GM12875 (cell line): Measurements from ENCODE around the gene ANKFN1.

Experiments
- H3K4me3 ChIP-seq: one replicate; pipeline ENCODE4 v1.5.1; 2011; ENCODE audit warnings: low read depth, low read length, control low read depth
- TF ChIP-seq, protein P1 (sequence below): IDR thresholded peaks from 2 replicates; pipeline ENCODE4 v1.5.1; 2011; ENCODE audit warnings: low read depth, mild to moderate bottlenecking, control low read depth, inconsistent platforms, low read length, moderate library complexity, borderline replicate concordance; ENCODE audit not compliant: insufficient read depth

ANKFN1 gene

DNA sequence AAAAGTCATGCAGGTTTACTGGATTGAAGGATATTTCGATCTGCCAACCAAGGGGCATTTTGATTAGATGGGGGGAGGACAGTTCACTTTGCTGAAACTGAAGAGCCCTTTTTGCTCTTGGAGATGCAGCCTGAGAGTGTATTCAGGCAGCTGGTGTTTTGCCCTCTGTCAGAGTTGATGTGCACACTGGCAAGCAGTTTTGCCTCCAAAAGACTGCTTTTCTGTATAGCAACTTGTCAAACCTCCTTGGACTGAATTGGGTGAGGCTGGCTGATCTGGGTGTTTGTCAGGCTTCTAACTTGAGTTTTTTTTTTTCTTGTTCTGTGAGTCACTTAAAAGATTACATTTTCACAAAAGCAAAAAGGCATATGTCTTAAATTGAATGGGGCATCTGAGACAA lies 22.6 kb upstream of the ANKFN1 start:
- TF ChIP-seq, protein P1, sequence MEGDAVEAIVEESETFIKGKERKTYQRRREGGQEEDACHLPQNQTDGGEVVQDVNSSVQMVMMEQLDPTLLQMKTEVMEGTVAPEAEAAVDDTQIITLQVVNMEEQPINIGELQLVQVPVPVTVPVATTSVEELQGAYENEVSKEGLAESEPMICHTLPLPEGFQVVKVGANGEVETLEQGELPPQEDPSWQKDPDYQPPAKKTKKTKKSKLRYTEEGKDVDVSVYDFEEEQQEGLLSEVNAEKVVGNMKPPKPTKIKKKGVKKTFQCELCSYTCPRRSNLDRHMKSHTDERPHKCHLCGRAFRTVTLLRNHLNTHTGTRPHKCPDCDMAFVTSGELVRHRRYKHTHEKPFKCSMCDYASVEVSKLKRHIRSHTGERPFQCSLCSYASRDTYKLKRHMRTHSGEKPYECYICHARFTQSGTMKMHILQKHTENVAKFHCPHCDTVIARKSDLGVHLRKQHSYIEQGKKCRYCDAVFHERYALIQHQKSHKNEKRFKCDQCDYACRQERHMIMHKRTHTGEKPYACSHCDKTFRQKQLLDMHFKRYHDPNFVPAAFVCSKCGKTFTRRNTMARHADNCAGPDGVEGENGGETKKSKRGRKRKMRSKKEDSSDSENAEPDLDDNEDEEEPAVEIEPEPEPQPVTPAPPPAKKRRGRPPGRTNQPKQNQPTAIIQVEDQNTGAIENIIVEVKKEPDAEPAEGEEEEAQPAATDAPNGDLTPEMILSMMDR, result no peak
- no peak overlapping the region for H3K4me3 ChIP-seq

DNA sequence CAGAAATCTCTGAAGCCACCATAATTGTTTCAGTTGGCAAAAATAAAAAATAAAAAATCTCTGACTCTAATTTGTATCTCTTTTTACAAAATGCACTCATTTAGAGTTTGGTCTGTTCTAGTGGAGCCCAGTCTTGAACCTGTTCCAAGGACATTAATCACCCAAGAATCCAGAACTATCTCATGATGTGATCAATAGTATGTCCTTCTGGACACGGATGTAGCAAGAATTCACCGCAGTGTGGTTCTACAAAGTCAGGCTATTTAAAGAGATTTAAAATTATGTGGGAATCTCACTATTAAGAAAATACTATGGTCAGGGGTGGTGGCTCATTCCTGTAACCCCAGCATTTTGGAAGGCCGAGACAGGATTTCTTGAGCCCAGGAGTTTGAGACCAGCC lies 21.8 kb upstream of the ANKFN1 start:
- no peak overlapping the region for H3K4me3 ChIP-seq
- TF ChIP-seq, protein P1, result no peak

DNA sequence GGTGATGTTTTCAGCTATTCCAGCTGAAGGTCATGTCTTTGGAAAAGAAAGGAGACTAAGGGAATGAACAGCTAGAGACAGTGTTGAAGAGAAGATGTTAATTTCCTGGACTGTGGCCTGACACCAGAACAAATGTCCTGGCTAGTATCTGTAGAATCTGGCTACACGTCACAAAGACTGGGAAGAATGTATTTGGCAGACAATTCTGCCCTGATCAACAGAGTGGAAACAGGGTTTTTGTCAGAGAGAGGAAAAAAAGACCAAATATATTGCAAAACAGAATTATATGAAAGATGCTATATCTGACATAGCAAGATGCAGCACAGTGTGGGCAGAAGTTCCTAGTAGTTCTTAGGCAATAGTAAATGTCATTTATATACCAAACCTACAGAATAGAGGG lies 17.0 kb upstream of the ANKFN1 start:
- TF ChIP-seq, protein P1, result no peak
- H3K4me3 ChIP-seq, result no peak overlapping the region

DNA sequence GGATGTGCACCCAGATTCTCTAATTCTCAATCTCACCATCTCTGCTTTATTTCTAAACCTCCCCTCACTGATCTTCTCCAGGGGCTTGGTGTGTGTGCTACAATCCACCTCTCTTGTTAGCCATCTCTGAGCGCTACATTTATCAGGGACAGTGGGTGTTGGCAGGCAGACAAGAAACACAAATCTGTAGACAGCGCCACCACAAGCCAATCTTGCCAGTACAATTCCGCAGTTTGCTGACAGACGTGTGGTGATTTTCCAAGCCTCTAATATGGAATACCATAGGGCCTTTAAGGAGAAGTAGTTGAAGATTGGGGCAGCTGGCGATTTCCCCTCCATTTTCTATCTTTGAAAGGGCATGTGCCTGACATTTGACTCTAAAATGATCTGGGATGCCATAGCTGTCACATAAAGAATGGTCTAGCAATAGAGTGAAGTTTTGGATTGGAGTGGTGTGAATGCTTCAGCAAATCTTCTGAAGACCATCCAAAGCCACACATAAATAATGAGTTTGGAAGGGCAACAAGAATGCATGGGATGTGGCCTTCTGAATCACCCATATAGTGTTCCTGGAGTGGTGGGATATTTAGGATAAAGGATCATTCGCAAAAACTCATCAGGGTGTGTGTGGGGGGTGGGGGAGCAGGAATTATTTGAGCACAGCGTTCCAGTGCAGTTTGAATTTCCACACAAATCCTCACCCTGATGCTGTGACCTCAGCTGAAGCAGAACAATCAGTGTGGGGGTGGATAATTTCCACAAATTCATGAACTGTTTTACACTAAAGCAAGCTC lies 12.0 kb upstream of the ANKFN1 start:
- H3K4me3 ChIP-seq, result no peak overlapping the region
- TF ChIP-seq, protein P1, result no peak

DNA sequence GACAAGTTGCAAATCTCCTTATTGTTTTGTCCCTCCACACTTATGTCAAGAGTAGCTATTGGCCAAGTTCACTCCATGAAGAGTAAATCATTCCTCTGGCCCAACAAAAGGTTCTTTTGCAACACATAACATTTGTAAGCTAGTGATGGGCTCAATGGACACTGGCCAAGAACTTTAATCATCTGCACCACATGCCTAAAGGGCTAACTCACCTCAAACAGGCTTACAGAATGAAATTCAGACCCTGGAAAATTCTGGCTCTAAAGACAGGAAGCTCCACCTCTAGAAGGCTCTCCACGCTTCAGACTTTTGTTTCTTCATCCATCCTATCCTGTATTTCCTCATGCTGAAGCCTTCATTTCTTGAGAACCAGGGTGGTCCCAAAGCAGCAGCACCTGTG lies 10.9 kb upstream of the ANKFN1 start:
- TF ChIP-seq, protein P1, result no peak
- H3K4me3 ChIP-seq, result no peak overlapping the region

DNA sequence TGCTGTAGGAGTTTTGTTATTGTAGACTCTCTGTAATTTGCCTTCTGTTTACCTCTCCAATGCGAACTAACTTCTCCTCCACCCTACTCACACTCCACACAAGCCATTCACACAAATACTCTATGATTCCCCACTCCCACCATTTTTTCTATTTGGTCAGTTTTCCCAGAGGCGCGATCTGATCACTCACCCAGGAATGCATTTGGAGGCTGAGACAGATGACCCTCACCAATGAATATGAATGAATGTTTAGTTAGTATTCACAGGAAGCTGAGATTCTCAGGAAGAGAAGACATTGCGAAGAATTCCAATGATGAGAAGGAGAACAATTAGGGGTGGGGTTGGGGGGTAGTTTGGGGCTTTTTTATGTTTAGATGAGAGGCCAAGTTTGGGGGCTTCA lies 10.5 kb upstream of the ANKFN1 start:
- H3K4me3 ChIP-seq, result no peak overlapping the region
- TF ChIP-seq, protein P1, result no peak

DNA sequence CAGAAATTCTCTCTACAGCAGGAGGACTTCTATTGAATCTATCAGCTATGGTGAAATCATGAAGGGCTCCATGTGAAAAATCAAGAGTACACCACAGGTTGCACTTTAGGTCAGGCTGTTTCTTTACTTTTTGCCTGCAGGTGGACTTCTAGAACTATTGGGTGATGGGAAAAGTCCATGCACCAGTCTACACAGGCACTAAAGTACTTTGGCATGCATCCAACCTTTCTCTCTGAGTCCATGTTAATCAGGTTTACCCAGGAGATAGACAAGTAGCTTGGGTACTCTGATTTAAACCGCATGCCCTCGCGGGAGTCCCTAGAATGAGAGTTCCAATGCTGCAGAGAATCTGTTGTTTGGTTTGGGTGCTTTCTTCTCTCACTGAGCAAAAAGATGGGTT lies 9.1 kb upstream of the ANKFN1 start:
- TF ChIP-seq, protein P1, result no peak
- H3K4me3 ChIP-seq, result no peak overlapping the region
